ENCODE measurements around the gene ODF2.
"Not testable (repeated sequence)": the region's sequence is repeated elsewhere in the genome, so short reads cannot be mapped to it uniquely, and the experiment has no call there.

Gene ODF2

DNA sequence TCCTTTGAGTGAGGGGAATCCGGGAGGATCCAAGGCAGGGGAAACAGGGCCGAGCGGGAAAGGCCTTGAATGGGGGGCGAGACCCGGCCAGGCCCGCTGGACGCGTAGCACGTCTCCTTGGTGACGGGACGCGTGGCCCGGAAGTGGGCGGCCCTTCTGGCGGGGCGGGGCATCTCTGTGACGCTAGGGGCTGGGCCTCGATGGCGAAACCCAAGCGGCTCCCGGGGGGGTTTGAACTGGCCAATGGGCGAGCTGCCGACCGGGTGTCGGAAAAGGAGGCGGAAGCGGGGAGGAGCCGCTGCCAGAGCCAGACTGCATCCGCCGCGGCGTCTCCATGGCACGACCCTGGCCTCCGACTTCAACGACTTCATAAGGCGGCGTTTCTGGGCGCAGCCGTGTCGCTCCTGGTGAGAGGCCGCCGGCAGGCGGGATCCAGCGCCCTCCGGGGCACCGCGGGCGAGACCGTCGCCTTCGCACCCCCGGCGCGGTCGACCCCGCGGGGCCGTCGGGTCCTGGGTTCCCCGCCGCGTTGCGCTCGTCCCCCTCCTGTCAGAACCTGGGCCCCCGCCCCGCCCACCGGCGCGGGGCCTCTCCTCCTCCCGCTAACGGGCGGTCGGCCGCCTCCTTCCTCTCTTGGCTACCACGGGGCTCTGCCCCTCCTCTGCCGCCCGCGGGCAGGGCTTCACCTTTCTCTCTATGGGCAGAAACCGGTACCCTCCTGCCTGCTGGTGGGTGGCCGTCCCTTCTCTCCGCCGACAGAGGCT is at the start of gene ODF2:
Gene ODF2 (plus strand): TSS at position 158 of the 764 bp plus-strand sequence. CDS start 86 bp downstream, at position 244.
- peak; percentile 98 for DNase-seq (ENCODE audit: low read depth in 2 of 2)

- no peak for DNase-seq (ENCODE audit: low read depth in 2 of 2)
Measured at GRCh38 chr9:128406848-128407391, 48.9 kb upstream of the ODF2 start.

- DNase-seq (ENCODE audit: low read depth in 2 of 2) = no peak
Measured at GRCh38 chr9:128408963-128409431, 46.8 kb upstream of the ODF2 start.

DNA sequence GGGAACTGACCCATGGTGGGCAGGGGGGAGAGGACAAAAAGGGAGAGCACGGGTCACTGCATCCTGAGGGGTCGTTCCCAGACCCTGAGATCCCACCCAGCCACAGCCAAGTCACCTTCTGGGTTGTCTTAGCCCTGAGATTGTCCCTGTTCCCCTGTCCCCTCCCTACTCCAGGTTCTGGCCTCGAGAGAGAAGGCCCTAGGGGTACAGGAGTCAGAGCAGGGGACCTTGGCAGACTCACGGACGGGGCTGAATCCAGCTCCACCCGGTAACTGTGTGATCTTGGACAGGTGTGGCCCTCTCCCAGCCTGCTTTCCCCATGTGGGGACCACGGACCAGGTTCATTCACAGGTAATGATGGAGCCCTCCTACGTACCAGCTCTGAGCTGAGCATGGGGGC is 46.4 kb upstream of the ODF2 start:
- DNase-seq (ENCODE audit: low read depth in 2 of 2) = no peak

DNA sequence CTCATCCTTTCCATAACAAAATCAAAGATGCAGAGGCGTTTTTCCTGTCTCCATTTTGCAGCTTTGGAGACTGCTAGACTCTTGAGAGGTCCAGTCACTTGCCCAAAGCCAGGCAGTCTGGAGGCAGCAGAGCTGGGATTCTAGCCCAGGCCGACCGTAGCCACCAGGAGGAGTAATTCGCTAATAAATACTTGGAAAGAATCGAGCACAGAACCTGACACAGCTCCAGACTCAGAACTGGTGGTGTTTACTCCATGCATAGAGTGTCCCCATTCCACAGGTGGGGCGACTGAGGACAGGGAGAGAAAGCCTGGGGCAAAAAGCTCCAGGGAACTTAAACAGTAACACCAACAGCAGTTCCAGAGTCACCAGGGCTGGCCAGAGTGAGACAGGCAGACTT is 45.8 kb upstream of the ODF2 start:
- DNase-seq (ENCODE audit: low read depth in 2 of 2) = no peak

- no peak for DNase-seq (ENCODE audit: low read depth in 2 of 2)
Measured at GRCh38 chr9:128411364-128412119, 44.3 kb upstream of the ODF2 start.

GRCh38 chr9:128412120-128412790 is 43.6 kb upstream of the ODF2 start:
- DNase-seq (ENCODE audit: low read depth in 2 of 2) = peak; percentile 18 to 40

GRCh38 chr9:128413728-128414127 is 42.1 kb upstream of the ODF2 start:
- DNase-seq (ENCODE audit: low read depth in 2 of 2) = not testable (repeated sequence)

DNA sequence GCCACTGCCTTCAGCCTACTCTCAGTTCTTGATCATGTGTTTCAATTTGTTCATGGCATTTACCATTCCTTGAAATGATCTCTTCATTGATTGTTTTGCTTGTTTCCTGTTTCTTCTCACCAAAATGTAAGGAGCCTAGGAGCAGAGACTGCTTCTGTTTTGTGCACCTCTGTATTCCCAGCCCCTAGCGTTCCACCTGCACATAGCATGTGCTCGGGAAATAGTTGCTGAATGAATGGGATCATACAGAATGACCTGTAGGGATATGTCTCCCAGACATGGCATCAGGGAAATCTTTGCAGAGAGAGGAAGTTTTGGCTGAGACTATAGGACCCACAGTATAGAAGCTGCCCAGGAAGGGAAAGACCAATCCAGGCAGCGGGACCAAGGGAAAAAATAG is 41.3 kb upstream of the ODF2 start:
- DNase-seq (ENCODE audit: low read depth in 2 of 2) = no peak

GRCh38 chr9:128415281-128415680 is 40.5 kb upstream of the ODF2 start:
- no peak for DNase-seq (ENCODE audit: low read depth in 2 of 2)

GRCh38 chr9:128416014-128416413 is 39.8 kb upstream of the ODF2 start:
- DNase-seq (ENCODE audit: low read depth in 2 of 2) = no peak

GRCh38 chr9:128416432-128417019 is 39.3 kb upstream of the ODF2 start:
- DNase-seq (ENCODE audit: low read depth in 2 of 2) = no peak

GRCh38 chr9:128419061-128419925 is 36.5 kb upstream of the ODF2 start:
- DNase-seq (ENCODE audit: low read depth in 2 of 2) = no peak

- peak; percentile 40 to 60 for DNase-seq (ENCODE audit: low read depth in 2 of 2)
Measured at GRCh38 chr9:128420060-128420650, 35.7 kb upstream of the ODF2 start.

- DNase-seq (ENCODE audit: low read depth in 2 of 2) = peak; percentile 11 to 36
Measured at GRCh38 chr9:128420651-128421481, 34.9 kb upstream of the ODF2 start, which contains the start of gene CERCAM. TSS of gene CERCAM (plus strand) at chr9:128420857. CDS start at chr9:128420878, 21 bp downstream.

DNA sequence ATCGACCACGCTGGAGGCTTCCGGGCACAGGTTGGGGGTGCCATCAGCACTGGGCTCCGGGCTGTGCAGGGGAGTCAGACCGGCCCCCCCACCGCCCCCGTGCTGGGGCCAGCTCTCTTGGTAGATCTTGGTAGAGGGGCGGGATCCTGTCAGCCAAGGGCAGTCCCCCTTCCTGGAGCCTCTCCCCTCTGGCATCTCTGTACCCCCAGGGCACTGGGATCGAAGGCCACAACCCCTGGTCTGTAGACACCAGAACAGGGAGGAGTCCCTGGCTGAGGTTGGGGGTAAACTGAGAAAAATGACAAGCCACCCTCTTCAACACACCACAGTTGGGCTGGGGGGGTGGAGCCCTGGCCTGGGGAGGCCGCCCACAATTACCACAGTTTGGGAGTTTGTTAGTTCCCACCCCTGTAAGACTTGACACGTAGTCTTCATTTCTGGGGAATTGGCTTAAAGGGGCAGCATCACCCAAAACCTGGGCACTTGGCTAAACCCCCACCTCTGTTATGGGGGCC is 34.3 kb upstream of the ODF2 start:
- DNase-seq (ENCODE audit: low read depth in 2 of 2) = no peak

GRCh38 chr9:128422022-128422782 is 33.6 kb upstream of the ODF2 start:
- DNase-seq (ENCODE audit: low read depth in 2 of 2) = not testable (repeated sequence)

GRCh38 chr9:128422783-128423150 is 33.0 kb upstream of the ODF2 start:
- DNase-seq (ENCODE audit: low read depth in 2 of 2) = no peak

All from activated CD4-positive, alpha-beta T cell treated with anti-CD3 and anti-CD28 coated beads for 24 hours (primary cell).